Panc1 (cell line): ENCODE results near the gene ERFL.
"Not testable (repeated sequence)": the region's sequence is repeated elsewhere in the genome, so short reads cannot be mapped to it uniquely, and the experiment has no call there.

Source experiments
- POLR2AphosphoS5 ChIP-seq: IDR thresholded peaks from 2 replicates; pipeline ENCODE4 v1.6.1; 2012; ENCODE audit warnings: mild to moderate bottlenecking, low read depth, low read length, moderate library complexity
- SIN3A ChIP-seq: IDR thresholded peaks from 2 replicates; pipeline ENCODE4 v1.6.1; 2012; ENCODE audit warnings: low read depth, mild to moderate bottlenecking, low read length, moderate library complexity, borderline replicate concordance; ENCODE audit not compliant: insufficient read depth
- TCF7L2 ChIP-seq: IDR thresholded peaks from 2 replicates; pipeline ENCODE4 v1.6.1; 2011; ENCODE audit warnings: mild to moderate bottlenecking, low read depth, low read length, inconsistent platforms
- TF ChIP-seq, protein P1 (sequence below): fragments of 450-650 bp; IDR thresholded peaks from 2 replicates; pipeline ENCODE4 v1.5.1; 2017; ENCODE audit warnings: mild to moderate bottlenecking

DNA sequence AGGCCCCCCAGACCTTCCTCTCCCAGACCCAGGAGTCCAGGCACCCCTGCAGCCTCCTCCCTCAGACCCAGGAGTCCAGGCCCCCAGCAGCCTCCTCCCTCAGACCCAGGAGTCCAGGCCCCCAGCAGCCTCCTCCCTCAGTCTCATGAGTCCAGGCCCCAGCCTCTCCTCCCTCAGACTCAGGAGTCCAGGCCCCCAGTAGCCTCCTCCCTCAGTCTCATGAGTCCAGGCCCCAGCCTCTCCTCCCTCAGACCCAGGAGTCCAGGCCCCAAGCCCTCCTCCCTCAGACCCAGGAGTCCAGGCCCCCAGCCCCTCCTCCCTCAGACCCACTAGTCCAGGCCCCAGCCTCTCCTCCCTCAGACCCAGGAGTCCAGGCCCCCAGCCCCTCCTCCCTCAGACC is 11.0 kb upstream of the ERFL start:
- TF ChIP-seq, protein P1, sequence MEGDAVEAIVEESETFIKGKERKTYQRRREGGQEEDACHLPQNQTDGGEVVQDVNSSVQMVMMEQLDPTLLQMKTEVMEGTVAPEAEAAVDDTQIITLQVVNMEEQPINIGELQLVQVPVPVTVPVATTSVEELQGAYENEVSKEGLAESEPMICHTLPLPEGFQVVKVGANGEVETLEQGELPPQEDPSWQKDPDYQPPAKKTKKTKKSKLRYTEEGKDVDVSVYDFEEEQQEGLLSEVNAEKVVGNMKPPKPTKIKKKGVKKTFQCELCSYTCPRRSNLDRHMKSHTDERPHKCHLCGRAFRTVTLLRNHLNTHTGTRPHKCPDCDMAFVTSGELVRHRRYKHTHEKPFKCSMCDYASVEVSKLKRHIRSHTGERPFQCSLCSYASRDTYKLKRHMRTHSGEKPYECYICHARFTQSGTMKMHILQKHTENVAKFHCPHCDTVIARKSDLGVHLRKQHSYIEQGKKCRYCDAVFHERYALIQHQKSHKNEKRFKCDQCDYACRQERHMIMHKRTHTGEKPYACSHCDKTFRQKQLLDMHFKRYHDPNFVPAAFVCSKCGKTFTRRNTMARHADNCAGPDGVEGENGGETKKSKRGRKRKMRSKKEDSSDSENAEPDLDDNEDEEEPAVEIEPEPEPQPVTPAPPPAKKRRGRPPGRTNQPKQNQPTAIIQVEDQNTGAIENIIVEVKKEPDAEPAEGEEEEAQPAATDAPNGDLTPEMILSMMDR, result not testable (repeated sequence)
- TF ChIP-seq POLR2AphosphoS5, SIN3A, TCF7L2: not testable (repeated sequence)
